H9 (cell line): ENCODE measurements around the gene DCX. TPM values are rescaled to one million over a fixed set of nuclear protein-coding genes. Genes with fewer than 3 reads are reported as not detected.

ENCODE experiments used
- DNase-seq: peaks from one replicate; pipeline ENCODE4 v3.0.0-alpha.2; 2017
- H2AFZ ChIP-seq: one replicate; pipeline ENCODE4 v1.6.1; 2013; ENCODE audit warnings: mild to moderate bottlenecking, low read length, control low read depth, moderate library complexity
- H2AK5ac ChIP-seq: 2 replicates; pipeline ENCODE4 v1.6.1; 2013; ENCODE audit warnings: low read length, control low read depth, mixed read lengths; ENCODE audit not compliant: insufficient read length
- H2BK120ac ChIP-seq: one replicate; pipeline ENCODE4 v1.6.1; 2013; ENCODE audit warnings: low read depth, mild to moderate bottlenecking, low read length, control low read depth, inconsistent platforms; ENCODE audit not compliant: poor library complexity, severe bottlenecking
- H2BK12ac ChIP-seq: 2 replicates; pipeline ENCODE4 v1.6.1; 2013; ENCODE audit warnings: low read length, control low read depth, mixed read lengths, low read depth; ENCODE audit not compliant: insufficient read length
- H2BK15ac ChIP-seq: 2 replicates; pipeline ENCODE4 v1.6.1; 2013; ENCODE audit warnings: low read depth, low read length, control low read depth
- H2BK20ac ChIP-seq: one replicate; pipeline ENCODE4 v1.6.1; 2013; ENCODE audit warnings: low read depth, mild to moderate bottlenecking, low read length, control low read depth, inconsistent platforms; ENCODE audit not compliant: poor library complexity, severe bottlenecking
- H2BK5ac ChIP-seq: 2 replicates; pipeline ENCODE4 v1.6.1; 2013; ENCODE audit warnings: low read length, control low read depth, mixed read lengths; ENCODE audit not compliant: insufficient read length
- H3K14ac ChIP-seq: 2 replicates; pipeline ENCODE4 v1.6.1; 2013; ENCODE audit warnings: low read length, control low read depth; ENCODE audit not compliant: insufficient read depth
- H3K18ac ChIP-seq: 2 replicates; pipeline ENCODE4 v1.6.1; 2013; ENCODE audit warnings: low read depth, mild to moderate bottlenecking, mixed read lengths, low read length, control low read depth; ENCODE audit not compliant: insufficient read length
- H3K23ac ChIP-seq: 2 replicates; pipeline ENCODE4 v1.6.1; 2013; ENCODE audit warnings: low read length, control low read depth, mixed read lengths, low read depth; ENCODE audit not compliant: insufficient read length
- H3K23me2 ChIP-seq: 2 replicates; pipeline ENCODE4 v1.6.1; 2013; ENCODE audit warnings: low read depth, mild to moderate bottlenecking, mixed read lengths, low read length, control low read depth; ENCODE audit not compliant: insufficient read length, poor library complexity, severe bottlenecking
- H3K27ac ChIP-seq: 2 replicates; pipeline ENCODE4 v1.5.1; 2013; ENCODE audit warnings: low read length, control low read depth, mixed read lengths, low read depth; ENCODE audit not compliant: insufficient read length
- H3K27me3 ChIP-seq: 2 replicates; pipeline ENCODE4 v1.6.1; 2013; ENCODE audit warnings: low read length, control low read depth, inconsistent platforms; ENCODE audit not compliant: insufficient read depth
- H3K4ac ChIP-seq: 2 replicates; pipeline ENCODE4 v1.6.1; 2013; ENCODE audit warnings: low read depth, mild to moderate bottlenecking, control low read depth, inconsistent platforms, low read length, moderate library complexity
- H3K4me1 ChIP-seq: 2 replicates; pipeline ENCODE4 v1.6.1; 2013; ENCODE audit warnings: low read length, control low read depth, inconsistent platforms; ENCODE audit not compliant: insufficient read depth
- H3K4me2 ChIP-seq: 2 replicates; pipeline ENCODE4 v1.6.1; 2013; ENCODE audit warnings: low read length, control low read depth, mixed read lengths; ENCODE audit not compliant: insufficient read length, insufficient read depth
- H3K56ac ChIP-seq: 2 replicates; pipeline ENCODE4 v1.6.1; 2013; ENCODE audit warnings: low read depth, mild to moderate bottlenecking, mixed read lengths, low read length, control low read depth; ENCODE audit not compliant: insufficient read length
- H3K79me1 ChIP-seq: 2 replicates; pipeline ENCODE4 v1.6.1; 2013; ENCODE audit warnings: low read depth, mild to moderate bottlenecking, moderate library complexity, low read length, control low read depth, inconsistent platforms; ENCODE audit not compliant: insufficient read depth, poor library complexity, severe bottlenecking
- H3K79me2 ChIP-seq: 2 replicates; pipeline ENCODE4 v1.6.1; 2013; ENCODE audit warnings: low read length, control low read depth, inconsistent platforms; ENCODE audit not compliant: insufficient read depth
- H3K9ac ChIP-seq: 2 replicates; pipeline ENCODE4 v1.6.1; 2013; ENCODE audit warnings: low read length, control low read depth, mixed read lengths; ENCODE audit not compliant: insufficient read length; ENCODE audit errors: extremely low read depth
- H3K9me3 ChIP-seq: one replicate; pipeline ENCODE4 v1.6.1; 2013; ENCODE audit warnings: low read depth, low read length, inconsistent platforms; ENCODE audit not compliant: control insufficient read depth
- H3T11ph ChIP-seq: one replicate; pipeline ENCODE4 v1.6.1; 2013; ENCODE audit warnings: mild to moderate bottlenecking, low read length, control low read depth, inconsistent platforms
- H4K20me1 ChIP-seq: one replicate; pipeline ENCODE4 v1.6.1; 2013; ENCODE audit not compliant: control insufficient read depth, insufficient read length, insufficient read depth
- H4K5ac ChIP-seq: 2 replicates; pipeline ENCODE4 v1.6.1; 2013; ENCODE audit warnings: low read depth, mild to moderate bottlenecking, mixed read lengths, low read length, control low read depth; ENCODE audit not compliant: insufficient read length
- H4K8ac ChIP-seq: replicated peaks from 2 replicates; pipeline ENCODE4 v1.6.1; 2013; ENCODE audit warnings: low read length, control low read depth, mixed read lengths, low read depth; ENCODE audit not compliant: insufficient read length
- H4K91ac ChIP-seq: 2 replicates; pipeline ENCODE4 v1.6.1; 2013; ENCODE audit warnings: low read depth, mild to moderate bottlenecking, moderate library complexity, mixed read lengths, low read length, control low read depth; ENCODE audit not compliant: insufficient read length
- H3K27ac Mint-ChIP-seq, 3 experiments: 2 replicates in 2 of 3; 3 replicates in 1 of 3; pipeline ENCODE4 v1.8.0; 2020 to 2021; ENCODE audit warnings: mixed read lengths in 3 of 3, mild to moderate bottlenecking in 1 of 3, moderate library complexity in 1 of 3
- H3K27me3 Mint-ChIP-seq: 2 replicates; pipeline ENCODE4 v1.8.0; 2021; ENCODE audit warnings: low read depth, mild to moderate bottlenecking, moderate library complexity, mixed read lengths
- H3K36me3 Mint-ChIP-seq, 3 experiments: 2 replicates in 2 of 3; 3 replicates in 1 of 3; pipeline ENCODE4 v1.8.0; 2020 to 2021; ENCODE audit warnings: low read depth in 3 of 3, mixed read lengths in 3 of 3; ENCODE audit not compliant: insufficient read depth in 1 of 3
- H3K4me1 Mint-ChIP-seq, 2 experiments: 2 replicates each; pipeline ENCODE4 v1.8.0; 2020; ENCODE audit warnings: mixed read lengths in 2 of 2
- H3K4me3 Mint-ChIP-seq, 2 experiments: 2 replicates in 1 of 2; 3 replicates in 1 of 2; pipeline ENCODE4 v1.8.0; 2020 to 2021; ENCODE audit warnings: mild to moderate bottlenecking in 2 of 2, mixed read lengths in 2 of 2, moderate library complexity in 1 of 2
- H3K9me3 Mint-ChIP-seq, 2 experiments: 2 replicates in 1 of 2; 3 replicates in 1 of 2; pipeline ENCODE4 v1.8.0; 2020; ENCODE audit warnings: mild to moderate bottlenecking in 2 of 2, mixed read lengths in 2 of 2, moderate library complexity in 1 of 2
- CTCF ChIP-seq: fragments of 200-600 bp; sonication (generic); conservative IDR thresholded peaks from 3 replicates; pipeline ENCODE4 v1.8.0; 2021; ENCODE audit warnings: antibody characterized with exemption, mild to moderate bottlenecking
- WGBS: extraction: QIAGEN DNeasy Blood & Tissue Kit; methylation state at CpG from one replicate; pipeline ENCODE4 v1.1.7; 2013; ENCODE audit warnings: missing lambda C conversion rate, low lambda C conversion rate, mixed read lengths; ENCODE audit not compliant: insufficient read length; ENCODE audit errors: extremely low coverage; 5-methylcytosine and 5-hydroxymethylcytosine counted together
- total RNA-seq: library from RNA; stranded (reverse); gene quantifications from 2 replicates; pipeline ENCODE4 v1.2.1, GENCODE V29; 2021

The DCX gene
- total RNA-seq, 1 experiment from 2014 or later = 2.0 TPM

GRCh38 chrX:111257733-111258132 lies 154.3 kb downstream of the DCX start:
- Histone ChIP-seq H3K4me1 (peaks cover 4% of the 10 kb centered on the region; the same call in 1 of the 2 replicates), H3K9me3 (no peaks in the 10 kb centered on the region), H3K27ac (no peak overlapping the region), H3K18ac (no peak overlapping the region), H3K4ac (no peak overlapping the region), H3K9ac (no peak overlapping the region), H2BK5ac (no peak overlapping the region), H2AFZ (no peak overlapping the region), H4K20me1 (no peaks in the 10 kb centered on the region), H4K8ac (no peak overlapping the region), H2BK12ac (peak overlapping the region; percentile 29), H3K4me2 (no peak overlapping the region), H3K79me1 (no peaks in the 10 kb centered on the region), H3K14ac (no peak overlapping the region), H2BK20ac (no peak overlapping the region), H3K27me3 (no peaks in the 10 kb centered on the region), H3K23ac (no peak overlapping the region), H3K79me2 (no peaks in the 10 kb centered on the region), H3K23me2 (no peaks in the 10 kb centered on the region), H2BK120ac (no peak overlapping the region), H2AK5ac (no peak overlapping the region), H4K91ac (no peak overlapping the region), H2BK15ac (no peak overlapping the region), H3K56ac (no peak overlapping the region), H3T11ph (no peak overlapping the region), H4K5ac (no peak overlapping the region)
- Mint-ChIP-seq H3K4me3 (no peak overlapping the region), H3K36me3 (no peaks in the 10 kb centered on the region), H3K27ac (no peak overlapping the region), H3K9me3 (no peaks in the 10 kb centered on the region), H3K4me1 (peaks cover 9 to 13% of the 10 kb centered on the region in 2 experiments), H3K27me3 (no peaks in the 10 kb centered on the region)
- no peak for TF ChIP-seq CTCF
- no peak for DNase-seq
- no CpG with 5 or more reads among the region's 3 CpGs for WGBS
